ENCODE data around the gene SVOPL.

Gene SVOPL

GRCh38 chr7:138622841-138623240 lies 78.3 kb downstream of the SVOPL start:
- DNase-seq, result no peak
- H3K4me2 ChIP-seq (ENCODE audit: low read depth, low read length), result no peak overlapping the region
- no peak overlapping the region for H3K27ac ChIP-seq (ENCODE audit: low read length)
- H3K9ac ChIP-seq (ENCODE audit: low read length), result no peak overlapping the region
- no peaks in the 10 kb centered on the region for H4K20me1 ChIP-seq (ENCODE audit: insufficient read depth, low read length)
- H3K9me3 ChIP-seq (replicated peaks; ENCODE audit: insufficient read depth, low read length), result no peaks in the 10 kb centered on the region
- no peak for TF ChIP-seq EZH2phosphoT487 (IDR thresholded peaks at IDR 0.05; ENCODE audit: low read length)
- H3K36me3 ChIP-seq (replicated peaks; ENCODE audit: insufficient read depth, low read length), result no peaks in the 10 kb centered on the region
- H2AFZ ChIP-seq (ENCODE audit: low read length), result no peak overlapping the region
- H3K27me3 ChIP-seq (replicated peaks; ENCODE audit: insufficient read depth, low read length), result no peaks in the 10 kb centered on the region
- H3K79me2 ChIP-seq (ENCODE audit: low read length), result no peaks in the 10 kb centered on the region
- H3F3A ChIP-seq (ENCODE audit: insufficient read depth, low read length), result no peaks in the 10 kb centered on the region
- no peaks in the 10 kb centered on the region for H3K9me2 ChIP-seq (replicated peaks; ENCODE audit: insufficient read depth, low read length)
- H3K4me3 ChIP-seq (ENCODE audit: low read length), result no peak overlapping the region
- H3K4me1 ChIP-seq (ENCODE audit: low read length), result no peaks in the 10 kb centered on the region

DNA sequence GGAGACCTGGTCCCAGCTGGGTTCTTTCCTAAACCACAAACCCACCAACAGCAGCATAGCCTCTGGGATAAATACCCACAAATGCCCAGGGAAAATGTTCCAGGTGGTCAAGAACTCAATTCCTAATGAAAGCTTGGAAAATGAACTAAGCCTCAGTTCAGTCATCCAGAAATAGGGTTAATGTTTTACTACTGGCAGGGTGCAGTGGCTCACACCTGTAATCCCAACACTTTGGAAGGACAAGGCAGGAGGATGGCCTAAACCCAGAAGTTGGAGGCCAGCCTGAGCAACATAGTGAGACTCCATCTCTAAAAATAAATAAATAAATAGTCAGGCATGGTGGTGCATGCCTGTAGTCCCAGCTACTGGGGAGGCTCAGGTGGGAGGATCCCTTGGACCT lies 82.2 kb downstream of the SVOPL start:
- no peak for DNase-seq
- Histone ChIP-seq H3K9me2 (replicated peaks; ENCODE audit: insufficient read depth, low read length) (no peaks in the 10 kb centered on the region), H3F3A (ENCODE audit: insufficient read depth, low read length) (no peaks in the 10 kb centered on the region), H3K36me3 (replicated peaks; ENCODE audit: insufficient read depth, low read length) (no peaks in the 10 kb centered on the region), H3K4me2 (ENCODE audit: low read depth, low read length) (no peak overlapping the region), H3K27ac (ENCODE audit: low read length) (no peak overlapping the region), H4K20me1 (ENCODE audit: insufficient read depth, low read length) (no peaks in the 10 kb centered on the region), H3K9ac (ENCODE audit: low read length) (no peak overlapping the region), H3K27me3 (replicated peaks; ENCODE audit: insufficient read depth, low read length) (no peaks in the 10 kb centered on the region), H3K4me3 (ENCODE audit: low read length) (no peak overlapping the region), H3K4me1 (ENCODE audit: low read length) (no peaks in the 10 kb centered on the region), H2AFZ (ENCODE audit: low read length) (no peak overlapping the region), H3K9me3 (replicated peaks; ENCODE audit: insufficient read depth, low read length) (no peaks in the 10 kb centered on the region), H3K79me2 (ENCODE audit: low read length) (no peaks in the 10 kb centered on the region)
- TF ChIP-seq CTCF (IDR thresholded peaks at IDR 0.05; ENCODE audit: low read length) (no peak), EZH2phosphoT487 (IDR thresholded peaks at IDR 0.05; ENCODE audit: low read length) (no peak), EZH2 (optimal IDR thresholded peaks at IDR 0.05; ENCODE audit: low read depth, low read length) (no peak)

- TF ChIP-seq EZH2 (optimal IDR thresholded peaks at IDR 0.05; ENCODE audit: low read depth, low read length) (no peak), CTCF (IDR thresholded peaks at IDR 0.05; ENCODE audit: low read length) (no peak), EZH2phosphoT487 (IDR thresholded peaks at IDR 0.05; ENCODE audit: low read length) (no peak)
- no peak overlapping the region for H3K4me2 ChIP-seq (ENCODE audit: low read depth, low read length)
- no peaks in the 10 kb centered on the region for H3K9me3 ChIP-seq (replicated peaks; ENCODE audit: insufficient read depth, low read length)
- no peaks in the 10 kb centered on the region for H4K20me1 ChIP-seq (ENCODE audit: insufficient read depth, low read length)
- no peaks in the 10 kb centered on the region for H3F3A ChIP-seq (ENCODE audit: insufficient read depth, low read length)
- H3K36me3 ChIP-seq (replicated peaks; ENCODE audit: insufficient read depth, low read length), result no peaks in the 10 kb centered on the region
- no peaks in the 10 kb centered on the region for H3K27me3 ChIP-seq (replicated peaks; ENCODE audit: insufficient read depth, low read length)
- H2AFZ ChIP-seq (ENCODE audit: low read length), result no peak overlapping the region
- H3K4me3 ChIP-seq (ENCODE audit: low read length), result no peak overlapping the region
- no peaks in the 10 kb centered on the region for H3K9me2 ChIP-seq (replicated peaks; ENCODE audit: insufficient read depth, low read length)
- no peaks in the 10 kb centered on the region for H3K79me2 ChIP-seq (ENCODE audit: low read length)
- H3K4me1 ChIP-seq (ENCODE audit: low read length), result no peaks in the 10 kb centered on the region
- no peak overlapping the region for H3K9ac ChIP-seq (ENCODE audit: low read length)
- no peak overlapping the region for H3K27ac ChIP-seq (ENCODE audit: low read length)
- DNase-seq, result no peak
Measured at GRCh38 chr7:138618506-138618905, 82.7 kb downstream of the SVOPL start.

DNA sequence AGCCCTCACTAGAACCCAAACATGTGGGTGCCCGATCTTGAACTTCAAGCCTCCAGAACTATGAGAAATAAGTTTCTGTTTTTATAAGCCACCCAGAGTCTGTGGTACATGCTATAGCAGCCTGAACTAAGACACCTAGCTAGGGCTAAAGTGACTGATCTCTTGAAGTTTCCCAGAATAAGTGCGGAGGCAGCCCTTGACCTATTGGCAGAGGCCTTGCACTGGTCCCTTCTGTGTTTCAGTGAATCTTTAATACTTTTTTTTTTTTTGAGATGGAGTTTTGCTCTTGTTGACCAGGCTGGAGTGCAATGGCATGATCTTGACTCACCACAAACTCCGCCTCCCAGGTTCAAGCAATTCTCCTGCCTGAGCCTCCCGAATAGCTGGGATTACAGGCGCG lies 85.1 kb downstream of the SVOPL start:
- no peaks in the 10 kb centered on the region for H4K20me1 ChIP-seq (ENCODE audit: insufficient read depth, low read length)

More for the DNA sequence above, 85.1 kb downstream of the SVOPL start:
- H3K79me2 ChIP-seq (ENCODE audit: low read length), result no peaks in the 10 kb centered on the region
- H3K27me3 ChIP-seq (replicated peaks; ENCODE audit: insufficient read depth, low read length), result no peaks in the 10 kb centered on the region
- no peak overlapping the region for H3K27ac ChIP-seq (ENCODE audit: low read length)
- TF ChIP-seq CTCF (IDR thresholded peaks at IDR 0.05; ENCODE audit: low read length) (no peak), EZH2 (optimal IDR thresholded peaks at IDR 0.05; ENCODE audit: low read depth, low read length) (no peak), EZH2phosphoT487 (IDR thresholded peaks at IDR 0.05; ENCODE audit: low read length) (no peak)
- H3K36me3 ChIP-seq (replicated peaks; ENCODE audit: insufficient read depth, low read length), result no peaks in the 10 kb centered on the region
- no peaks in the 10 kb centered on the region for H3K4me1 ChIP-seq (ENCODE audit: low read length)
- H3K9me3 ChIP-seq (replicated peaks; ENCODE audit: insufficient read depth, low read length), result no peaks in the 10 kb centered on the region
- H3K9me2 ChIP-seq (replicated peaks; ENCODE audit: insufficient read depth, low read length), result no peaks in the 10 kb centered on the region
- H3K4me2 ChIP-seq (ENCODE audit: low read depth, low read length), result no peak overlapping the region
- H2AFZ ChIP-seq (ENCODE audit: low read length), result no peak overlapping the region
- H3F3A ChIP-seq (ENCODE audit: insufficient read depth, low read length), result no peaks in the 10 kb centered on the region
- H3K4me3 ChIP-seq (ENCODE audit: low read length), result no peak overlapping the region
- DNase-seq, result no peak
- H3K9ac ChIP-seq (ENCODE audit: low read length), result no peak overlapping the region

Measured in MM.1S (cell line).